Naive thymus-derived CD8-positive, alpha-beta T cell (primary cell): ENCODE results near the gene FAM83E. TPM values are rescaled to one million over a fixed set of nuclear protein-coding genes. Genes with fewer than 3 reads are reported as not detected.
"Not testable (repeated sequence)": the region's sequence is repeated elsewhere in the genome, so short reads cannot be mapped to it uniquely, and the experiment has no call there.

Experiments
- ATAC-seq, 2 donors: fragments of 150-1000 bp; cut with Tn5 transposase in 1 of 2; sonication (Bioruptor Pico), chemical (Tn5 transposase) in 1 of 2; 1 replicate in 1 of 2; 2 replicates in 1 of 2; pipeline ENCODE4 v1.10.0; 2021; ENCODE audit warnings: mild to moderate bottlenecking in 2 of 2, moderate library complexity in 2 of 2
- POLR2A ChIA-PET: fragments of 350-600 bp; sonication (Branson Sonifier 250); formaldehyde crosslinking; loops from one replicate; lab custom pipeline; 2021; ENCODE audit warnings: antibody characterized with exemption; lab: Charles Lee
- DNase-seq, 10 donors: peaks; one replicate each; pipeline versions ENCODE4 v3.0.0 to v3.0.0-alpha.2; 2020 to 2022
- H3K27ac Mint-ChIP-seq, 10 donors: one replicate each; pipeline ENCODE4 v1.8.0; 2020 to 2022; ENCODE audit warnings: mild to moderate bottlenecking in 10 of 10, mixed read lengths in 10 of 10, moderate library complexity in 4 of 10, inconsistent platforms in 1 of 10
- H3K27me3 Mint-ChIP-seq, 5 donors: one replicate each; pipeline ENCODE4 v1.8.0; 2021 to 2022; ENCODE audit warnings: mixed read lengths in 5 of 5
- H3K36me3 Mint-ChIP-seq, 3 donors: one replicate each; pipeline ENCODE4 v1.8.0; 2020 to 2022; ENCODE audit warnings: mixed read lengths in 3 of 3, mild to moderate bottlenecking in 2 of 3, inconsistent platforms in 1 of 3
- H3K4me1 Mint-ChIP-seq, 4 donors: one replicate each; pipeline ENCODE4 v1.8.0; 2021 to 2022; ENCODE audit warnings: mixed read lengths in 4 of 4
- H3K4me3 Mint-ChIP-seq, 10 donors: one replicate each; pipeline ENCODE4 v1.8.0; 2020 to 2022; ENCODE audit warnings: mild to moderate bottlenecking in 10 of 10, mixed read lengths in 10 of 10, moderate library complexity in 6 of 10, inconsistent platforms in 1 of 10
- H3K9me3 Mint-ChIP-seq, 9 donors: one replicate each; pipeline ENCODE4 v1.8.0; 2020 to 2022; ENCODE audit warnings: mixed read lengths in 9 of 9, mild to moderate bottlenecking in 3 of 9, inconsistent platforms in 1 of 9, moderate library complexity in 1 of 9
- polyA plus RNA-seq, 3 donors: library from polyadenylated mRNA; unstranded; fragments of 300-500 nt; fragmentation: Illumina TruSeq; gene quantifications; one replicate each; pipeline ENCODE4 v1.2.3, GENCODE V29; 2021
- total RNA-seq, 8 experiments: library from RNA in 2 of 8; stranded (reverse) in 2 of 8; gene quantifications; one replicate each; pipeline ENCODE4 v1.2.3 and lab custom pipeline; 2021 to 2026

Gene FAM83E
- total and polyA plus RNA-seq, 5 experiments from 2014 or later = 8.0 TPM; not detected in 3

DNA sequence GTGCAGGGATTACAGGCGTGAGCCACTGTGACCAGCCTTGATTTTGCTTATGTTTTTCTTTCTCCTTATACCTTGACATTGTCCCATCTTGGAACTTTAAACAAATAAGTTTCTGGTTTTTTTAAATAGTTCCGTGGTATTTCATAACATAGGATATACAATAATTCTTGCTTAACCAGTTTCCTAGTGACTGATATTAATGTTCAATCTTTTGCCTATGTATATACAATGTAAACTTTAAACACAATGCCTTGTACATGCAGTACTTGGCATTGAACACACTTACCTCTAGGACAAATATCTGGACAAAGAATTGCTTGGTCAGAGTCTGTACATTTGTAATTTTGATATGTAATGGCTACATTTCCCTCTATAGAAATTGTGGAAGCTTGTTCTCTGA lies 32.7 kb downstream of the FAM83E start:
- Mint-ChIP-seq H3K4me3 (no peak overlapping the region), H3K9me3 (no peaks in the 10 kb centered on the region), H3K4me1 (peaks cover 4 to 6% (median 5%) of the 10 kb centered on the region in 4 donors), H3K27ac (no peak overlapping the region), H3K36me3 (no peaks in the 10 kb centered on the region), H3K27me3 (peaks cover 1 to 8% (median 4%) of the 10 kb centered on the region in 5 donors)
- no peak for ATAC-seq
- no peak for DNase-seq
- POLR2A ChIA-PET = no interaction called here

DNA sequence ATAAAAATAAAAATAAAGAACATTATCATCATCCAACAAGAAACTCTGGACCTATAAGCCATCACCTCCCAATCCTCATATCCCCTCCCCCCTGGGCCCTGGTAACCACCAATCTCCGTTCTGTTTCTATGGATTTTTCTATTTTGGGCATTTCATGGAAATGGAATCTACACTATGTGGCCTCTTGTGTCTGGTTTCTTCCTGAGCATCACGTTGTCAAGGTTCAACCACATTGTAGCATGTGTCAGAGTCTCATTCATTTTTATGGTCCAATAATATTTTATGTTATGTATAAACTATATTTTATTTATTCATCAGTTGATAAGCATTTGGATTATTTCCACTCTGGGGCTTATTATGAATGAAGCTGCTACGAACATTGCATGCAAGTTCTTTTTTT lies 36.0 kb downstream of the FAM83E start:
- no peaks in the 10 kb centered on the region for H3K9me3 Mint-ChIP-seq
- no peak overlapping the region for H3K27ac Mint-ChIP-seq
- H3K4me3 Mint-ChIP-seq = no peak overlapping the region
- peaks cover 0 to 2% (median under 1%) of the 10 kb centered on the region in 5 donors for H3K27me3 Mint-ChIP-seq
- POLR2A ChIA-PET = no interaction called here
- H3K4me1 Mint-ChIP-seq = peaks cover under 1 to 4% (median 1%) of the 10 kb centered on the region in 4 donors
- H3K36me3 Mint-ChIP-seq = no peaks in the 10 kb centered on the region
- ATAC-seq (no peak), DNase-seq (no peak)

DNA sequence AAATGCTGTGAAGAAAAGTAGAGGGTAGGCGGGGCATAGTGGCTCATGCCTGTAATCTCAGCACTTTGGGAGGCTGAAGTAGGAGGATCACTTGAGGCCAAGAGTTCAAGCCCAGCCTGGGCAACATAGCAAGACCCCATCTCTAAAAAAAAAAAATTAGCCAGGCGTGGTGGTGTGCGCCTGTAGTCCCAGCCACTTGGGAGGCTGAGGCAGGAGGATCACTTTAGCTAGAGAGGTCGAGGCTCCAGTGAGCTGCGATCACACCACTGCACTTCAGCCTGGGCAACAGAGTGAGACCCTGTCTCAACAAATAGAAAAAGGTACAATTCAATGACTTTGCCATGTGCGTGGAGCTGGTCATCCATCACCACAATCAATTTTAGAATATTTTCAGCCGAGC lies 37.0 kb downstream of the FAM83E start:
- not testable (repeated sequence) for H3K27ac Mint-ChIP-seq, H3K4me3 Mint-ChIP-seq

DNA sequence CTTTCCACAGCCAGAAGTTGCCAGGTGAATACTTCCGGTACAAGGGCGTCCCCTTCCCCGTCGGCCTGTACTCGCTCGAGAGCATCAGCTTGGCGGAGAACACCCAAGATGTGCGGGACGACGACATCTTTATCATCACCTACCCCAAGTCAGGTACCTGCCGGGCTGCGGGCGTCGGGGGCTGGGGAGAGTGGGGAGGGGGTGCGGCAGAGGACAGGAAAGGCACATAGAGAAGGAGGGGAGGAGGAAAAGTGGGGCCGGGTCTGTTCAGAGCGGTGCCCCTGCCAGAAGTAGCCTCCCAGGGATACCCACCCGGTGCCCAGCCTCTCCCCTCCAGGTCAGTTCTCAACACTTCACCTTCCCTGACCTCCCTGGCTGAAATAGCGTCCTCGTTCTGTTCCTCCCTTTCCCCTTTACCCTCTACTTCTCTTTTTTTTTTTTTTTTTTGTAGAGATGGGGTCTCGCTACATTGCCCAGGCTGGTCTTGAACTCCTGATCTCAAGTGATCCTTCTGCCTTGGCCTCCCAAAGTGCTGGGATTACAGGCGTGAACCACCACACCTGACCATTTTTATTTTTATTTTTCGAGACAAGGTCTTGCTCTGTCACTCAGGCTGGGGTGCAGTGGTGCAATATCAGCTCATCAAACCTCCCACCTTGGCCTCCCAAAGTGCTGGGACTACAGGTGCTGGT lies 38.8 kb downstream of the FAM83E start:
- Mint-ChIP-seq H3K27me3 (peaks cover 0 to 5% (median 0%) of the 10 kb centered on the region in 5 donors), H3K9me3 (no peaks in the 10 kb centered on the region), H3K4me3 (no peak overlapping the region), H3K4me1 (peaks cover 0 to 4% (median under 1%) of the 10 kb centered on the region in 4 donors), H3K27ac (no peak overlapping the region), H3K36me3 (no peaks in the 10 kb centered on the region)
- ATAC-seq (no peak), DNase-seq (no peak)
- POLR2A ChIA-PET = no interaction called here

More for the DNA sequence above, 37.0 kb downstream of the FAM83E start:
- POLR2A ChIA-PET, H3K36me3 Mint-ChIP-seq, H3K27me3 Mint-ChIP-seq, H3K4me1 Mint-ChIP-seq, ATAC-seq, H3K9me3 Mint-ChIP-seq, DNase-seq: not testable (repeated sequence)

DNA sequence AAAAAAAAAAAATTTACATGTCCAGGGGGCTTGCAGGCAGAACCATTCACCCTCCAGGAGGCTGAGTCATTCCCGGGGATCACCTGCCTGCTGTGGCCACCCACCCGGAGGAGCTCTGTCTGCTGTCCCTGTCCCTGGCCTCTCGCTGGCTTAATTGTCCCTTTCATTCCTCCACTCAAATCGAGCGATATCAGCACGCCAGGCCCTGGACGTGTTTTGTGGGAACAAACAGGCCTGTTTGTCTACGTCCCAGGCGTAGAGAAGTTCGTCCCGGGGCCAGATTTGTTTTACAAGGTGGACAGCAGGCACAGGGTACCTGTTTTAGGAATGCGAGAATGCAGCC lies 41.7 kb downstream of the FAM83E start:
- H3K4me3 Mint-ChIP-seq = no peak overlapping the region
- H3K36me3 Mint-ChIP-seq = no peaks in the 10 kb centered on the region
- no peak for ATAC-seq

DNA sequence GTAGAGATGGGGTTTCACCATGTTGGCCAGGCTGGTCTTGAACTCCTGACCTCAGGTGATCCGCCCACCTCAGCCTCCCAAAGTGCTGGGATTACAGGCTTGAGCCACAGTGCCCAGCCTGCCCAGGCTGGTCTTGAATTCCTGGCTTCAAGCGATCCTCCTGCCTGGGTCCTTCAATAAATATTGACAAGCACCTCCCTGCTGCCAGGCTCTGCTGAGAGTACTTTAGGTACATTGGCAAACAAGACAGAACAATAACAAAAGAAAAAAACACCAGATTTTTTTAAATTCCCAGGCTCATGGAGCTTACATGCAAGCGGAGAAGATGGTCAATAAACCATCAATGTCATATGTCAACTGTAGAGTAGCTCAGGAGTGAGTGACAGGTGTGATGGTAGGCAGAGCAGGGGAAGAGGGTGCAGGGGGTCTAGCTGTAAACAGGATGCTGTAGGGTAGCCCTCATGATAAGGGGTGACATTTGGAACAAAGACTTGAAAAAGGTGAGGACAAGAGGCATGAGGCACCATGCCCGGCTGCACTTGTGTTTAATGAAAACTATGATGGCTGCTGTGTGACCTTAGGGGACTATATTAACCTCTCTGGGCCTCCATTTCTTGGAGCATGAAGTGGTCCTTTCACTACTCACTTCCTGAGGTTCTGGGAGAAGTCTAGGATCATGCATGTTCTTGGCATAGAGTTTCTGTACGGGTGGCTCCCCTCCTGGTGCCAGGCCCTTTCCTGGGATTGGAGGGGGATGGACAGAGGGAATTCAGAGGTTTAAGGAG lies 43.3 kb downstream of the FAM83E start:
- POLR2A ChIA-PET = no interaction called here
- DNase-seq (no peak), ATAC-seq (no peak)
- H3K9me3 Mint-ChIP-seq = no peaks in the 10 kb centered on the region
- no peak overlapping the region for H3K4me3 Mint-ChIP-seq
- no peaks in the 10 kb centered on the region for H3K36me3 Mint-ChIP-seq
- peak overlapping the region in 2 of 10 donors; percentile 28 to 41 for H3K27ac Mint-ChIP-seq
- peaks cover 0 to 11% (median 5%) of the 10 kb centered on the region in 5 donors for H3K27me3 Mint-ChIP-seq
- peaks cover 0 to 4% (median under 1%) of the 10 kb centered on the region in 4 donors for H3K4me1 Mint-ChIP-seq

More for the DNA sequence above, 41.7 kb downstream of the FAM83E start:
- DNase-seq = no peak
- H3K9me3 Mint-ChIP-seq = no peaks in the 10 kb centered on the region
- no peak overlapping the region for H3K27ac Mint-ChIP-seq
- peaks cover 0 to 5% (median 0%) of the 10 kb centered on the region in 5 donors for H3K27me3 Mint-ChIP-seq
- POLR2A ChIA-PET = no interaction called here
- peaks cover 0 to 4% (median under 1%) of the 10 kb centered on the region in 4 donors for H3K4me1 Mint-ChIP-seq

DNA sequence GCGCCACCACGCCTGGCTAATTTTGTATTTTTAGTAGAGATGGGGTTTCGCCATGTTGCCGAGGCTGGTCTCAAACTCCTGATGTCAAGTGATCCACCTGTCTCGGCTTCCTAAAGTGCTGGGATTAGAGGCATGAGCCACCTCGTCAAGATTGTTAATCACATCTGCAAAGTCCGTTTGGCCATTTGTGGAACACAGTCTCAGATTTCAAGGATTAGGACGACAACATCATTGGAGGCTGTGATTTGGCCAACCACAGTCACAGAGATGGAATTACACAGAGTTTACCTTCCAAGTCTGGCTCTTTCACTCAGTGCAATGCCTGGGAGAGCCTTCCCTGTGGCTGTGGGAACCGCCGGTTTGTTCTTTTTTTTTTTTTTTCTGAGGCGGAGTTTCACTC lies 45.1 kb downstream of the FAM83E start:
- peaks cover 0 to 13% (median 5%) of the 10 kb centered on the region in 5 donors for H3K27me3 Mint-ChIP-seq

DNA sequence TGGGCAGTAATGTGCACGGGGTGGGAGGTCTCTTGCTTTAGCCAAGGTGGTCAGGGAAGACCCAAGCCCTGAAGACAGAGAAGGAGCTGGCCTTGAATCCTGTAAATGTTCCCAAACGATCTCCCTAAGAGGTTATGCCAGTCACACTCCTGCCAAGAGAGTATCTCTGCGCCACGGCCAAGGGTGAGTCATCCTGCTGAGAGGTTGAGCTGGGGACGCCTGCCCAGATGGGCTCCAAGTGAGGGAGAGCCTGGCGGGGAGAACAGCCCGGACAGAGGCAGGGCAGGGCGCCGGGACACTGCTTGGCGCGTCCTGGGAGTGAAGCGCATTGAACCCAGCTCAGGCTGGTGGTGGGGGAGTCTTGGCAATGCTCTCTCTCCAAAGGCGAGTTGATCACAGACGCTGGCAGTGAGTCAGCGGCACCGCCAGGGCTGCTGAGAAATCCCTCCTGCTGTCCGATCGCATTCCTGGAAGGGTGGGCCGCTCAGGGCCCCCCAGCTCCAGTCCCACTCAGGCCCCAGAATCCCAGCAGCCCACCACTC lies 46.5 kb downstream of the FAM83E start:
- no peaks in the 10 kb centered on the region for H3K4me1 Mint-ChIP-seq
- ATAC-seq = no peak
- H3K9me3 Mint-ChIP-seq = no peaks in the 10 kb centered on the region
- POLR2A ChIA-PET = no interaction called here
- no peak for DNase-seq
- H3K27me3 Mint-ChIP-seq = peaks cover 0 to 13% (median 5%) of the 10 kb centered on the region in 5 donors
- H3K27ac Mint-ChIP-seq = no peak overlapping the region
- no peaks in the 10 kb centered on the region for H3K36me3 Mint-ChIP-seq
- no peak overlapping the region for H3K4me3 Mint-ChIP-seq

More for the DNA sequence above, 45.1 kb downstream of the FAM83E start:
- ATAC-seq = no peak
- no peak for DNase-seq
- Mint-ChIP-seq H3K4me1 (peaks cover 0 to 4% (median under 1%) of the 10 kb centered on the region in 4 donors), H3K27ac (no peak overlapping the region), H3K36me3 (no peaks in the 10 kb centered on the region), H3K4me3 (no peak overlapping the region), H3K9me3 (no peaks in the 10 kb centered on the region)
- POLR2A ChIA-PET = no interaction called here

DNA sequence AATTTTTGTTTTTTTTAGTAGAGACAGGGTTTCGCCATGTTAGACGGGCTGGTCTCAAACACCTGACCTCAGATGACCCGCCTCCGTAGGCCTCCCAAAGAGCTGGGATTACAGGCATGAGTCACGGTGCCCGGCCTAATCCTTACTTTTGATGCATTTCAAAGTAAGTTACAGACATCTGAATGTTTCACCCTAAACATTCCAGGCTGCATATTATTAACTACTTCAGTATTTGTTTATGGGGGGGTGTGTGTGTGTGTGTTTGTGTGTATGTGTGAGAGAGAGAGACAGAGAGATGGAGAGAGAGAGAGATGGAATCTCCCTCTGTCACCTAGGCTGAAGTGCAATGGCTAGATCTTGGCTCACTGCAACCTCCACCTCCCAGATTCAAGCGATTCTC lies 49.8 kb downstream of the FAM83E start:
- H3K4me3 Mint-ChIP-seq = no peak overlapping the region
- no peaks in the 10 kb centered on the region for H3K9me3 Mint-ChIP-seq
- POLR2A ChIA-PET = interaction anchor here (0.6 kb wide), 1 partner anchor 75 kb away, joined by 5 read pairs; no protein-coding TSS in a partner anchor
- H3K27me3 Mint-ChIP-seq = peaks cover 0 to 15% (median 4%) of the 10 kb centered on the region in 5 donors
- ATAC-seq (no peak), DNase-seq (no peak)
- H3K27ac Mint-ChIP-seq = no peak overlapping the region
- no peaks in the 10 kb centered on the region for H3K4me1 Mint-ChIP-seq
- H3K36me3 Mint-ChIP-seq = no peaks in the 10 kb centered on the region

Other genes starting within 250 kb of the FAM83E start
- 10 to 100 TPM; 49.6 TPM for gene KDELR1, start 223.5 kb downstream of the FAM83E start, total RNA-seq
- 10 to 100 TPM; 21.3 to 24.8 (median 22.5) TPM for gene KDELR1, start 223.5 kb downstream of the FAM83E start, polyA plus RNA-seq
- gene GRIN2D, start 221.4 kb downstream of the FAM83E start, total RNA-seq = under 1 TPM; 0.08 to 0.11 TPM
- gene GRIN2D, start 221.4 kb downstream of the FAM83E start, polyA plus RNA-seq = not detected
- gene GRWD1, start 169.1 kb downstream of the FAM83E start, total RNA-seq = 10 to 100 TPM; 39.1 to 41.2 TPM
- gene GRWD1, start 169.1 kb downstream of the FAM83E start, polyA plus RNA-seq = 10 to 100 TPM; 32.9 to 59.9 (median 40.3) TPM
- gene KCNJ14, start 159.5 kb downstream of the FAM83E start, total RNA-seq = 1 to 10 TPM; 2.7 to 2.9 TPM
- under 1 TPM in 2 of 3 donors, not detected in 1; 0.39 to 0.42 TPM for gene KCNJ14, start 159.5 kb downstream of the FAM83E start, polyA plus RNA-seq
- gene CYTH2, start 145.7 kb downstream of the FAM83E start, total RNA-seq = 10 to 100 TPM; 72.2 to 77.7 TPM
- 10 to 100 TPM; 20.5 to 32.0 (median 28.2) TPM for gene CYTH2, start 145.7 kb downstream of the FAM83E start, polyA plus RNA-seq
- 10 to 100 TPM; 21.4 to 21.5 TPM for gene LMTK3, start 103.2 kb downstream of the FAM83E start, total RNA-seq
- under 1 TPM in 1 of 3 donors, not detected in 2; 0.15 TPM for gene LMTK3, start 103.2 kb downstream of the FAM83E start, polyA plus RNA-seq
- gene SULT2B1, start 62.9 kb downstream of the FAM83E start, total RNA-seq = not detected
- gene SULT2B1, start 62.9 kb downstream of the FAM83E start, polyA plus RNA-seq = under 1 TPM in 1 of 3 donors, not detected in 2; 0.18 TPM
- gene SPACA4, start 8.3 kb downstream of the FAM83E start, total RNA-seq = not detected
- gene SPACA4, start 8.3 kb downstream of the FAM83E start, polyA plus RNA-seq = not detected
- 1,000 to 10,000 TPM; 2,380 to 2,437 TPM for gene RPL18, start 4.1 kb upstream of the FAM83E start, total RNA-seq
- gene RPL18, start 4.1 kb upstream of the FAM83E start, polyA plus RNA-seq = 1,000 to 10,000 TPM; 2,610 to 3,008 (median 2,848) TPM
- 10 to 100 TPM; 39.1 to 40.4 TPM for gene SPHK2, start 4.4 kb upstream of the FAM83E start, total RNA-seq
- 1 to 10 TPM; 7.5 to 9.1 (median 8.3) TPM for gene SPHK2, start 4.4 kb upstream of the FAM83E start, polyA plus RNA-seq
- 10 to 100 TPM; 63.1 to 66.6 TPM for gene DBP, start 22.3 kb upstream of the FAM83E start, total RNA-seq
- 10 to 100 TPM; 37.5 to 97.8 (median 63.1) TPM for gene DBP, start 22.3 kb upstream of the FAM83E start, polyA plus RNA-seq
- 10 to 100 TPM; 16.2 to 21.3 TPM for gene CA11, start 31.1 kb upstream of the FAM83E start, total RNA-seq
- gene CA11, start 31.1 kb upstream of the FAM83E start, polyA plus RNA-seq = 10 to 100 TPM in 1 of 3 donors, 1 to 10 TPM in 2; 6.6 to 14.1 (median 7.2) TPM
- 1 to 10 TPM; 1.7 to 2.9 TPM for gene NTN5, start 57.9 kb upstream of the FAM83E start, total RNA-seq
- gene NTN5, start 57.9 kb upstream of the FAM83E start, polyA plus RNA-seq = under 1 TPM in 2 of 3 donors, not detected in 1; 0.17 to 0.25 TPM
- not detected for gene FUT2, start 80.9 kb upstream of the FAM83E start, total RNA-seq
- gene FUT2, start 80.9 kb upstream of the FAM83E start, polyA plus RNA-seq = 1 to 10 TPM in 1 of 3 donors, under 1 TPM in 2; 0.17 to 1.8 (median 0.17) TPM
- 1 to 10 TPM; 2.1 to 2.4 TPM for gene MAMSTR, start 104.6 kb upstream of the FAM83E start, total RNA-seq
- gene MAMSTR, start 104.6 kb upstream of the FAM83E start, polyA plus RNA-seq = under 1 TPM; 0.28 to 0.77 (median 0.49) TPM
- gene RASIP1, start 125.5 kb upstream of the FAM83E start, total RNA-seq = under 1 TPM in 1 of 2 experiments, not detected in 1; 0.25 TPM
- under 1 TPM in 2 of 3 donors, not detected in 1; 0.10 to 0.26 TPM for gene RASIP1, start 125.5 kb upstream of the FAM83E start, polyA plus RNA-seq
- gene IZUMO1, start 131.8 kb upstream of the FAM83E start, total RNA-seq = not detected
- gene IZUMO1, start 131.8 kb upstream of the FAM83E start, polyA plus RNA-seq = not detected
- gene FUT1, start 137.6 kb upstream of the FAM83E start, total RNA-seq = not detected
- not detected for gene FUT1, start 137.6 kb upstream of the FAM83E start, polyA plus RNA-seq
- gene FGF21, start 140.4 kb upstream of the FAM83E start, total RNA-seq = not detected
- gene FGF21, start 140.4 kb upstream of the FAM83E start, polyA plus RNA-seq = not detected
- 10 to 100 TPM; 24.3 to 27.2 TPM for gene BCAT2, start 196.0 kb upstream of the FAM83E start, total RNA-seq
- gene BCAT2, start 196.0 kb upstream of the FAM83E start, polyA plus RNA-seq = 10 to 100 TPM; 18.9 to 26.0 (median 21.9) TPM
- gene HSD17B14, start 221.4 kb upstream of the FAM83E start, total RNA-seq = 1 to 10 TPM in 1 of 2 experiments, under 1 TPM in 1; 0.62 to 1.1 TPM
- gene HSD17B14, start 221.4 kb upstream of the FAM83E start, polyA plus RNA-seq = 1 to 10 TPM in 1 of 3 donors, under 1 TPM in 1, not detected in 1; 0.83 to 1.7 TPM